ENCODE measurements around the gene CENPA.
"Not testable (repeated sequence)": the region's sequence is repeated elsewhere in the genome, so short reads cannot be mapped to it uniquely, and the experiment has no call there.

The CENPA gene

GRCh38 chr2:26758790-26759321 lies 27.0 kb upstream of the CENPA start:
- DNase-seq (ENCODE audit: insufficient read length, low spot score) (no peak), FAIRE-seq (no peak)
- TF ChIP-seq POU2F2 (IDR thresholded peaks at IDR 0.05; ENCODE audit: low read depth, low read length) (no peak), POLR2A (IDR thresholded peaks at IDR 0.05; ENCODE audit: low read depth, low read length) (no peak), SPI1 (IDR thresholded peaks at IDR 0.05; ENCODE audit: low read depth, low read length) (no peak), PAX5 (IDR thresholded peaks at IDR 0.05; ENCODE audit: insufficient read depth, low read length, severe bottlenecking) (no peak), POLR2AphosphoS5 (IDR thresholded peaks at IDR 0.05; ENCODE audit: low read depth, low read length) (no peak), TAF1 (IDR thresholded peaks at IDR 0.05; ENCODE audit: low read depth, low read length) (no peak)

GRCh38 chr2:26759845-26760244 lies 26.0 kb upstream of the CENPA start:
- FAIRE-seq, result no peak
- no peak for TF ChIP-seq POU2F2 (IDR thresholded peaks at IDR 0.05; ENCODE audit: low read depth, low read length)
- no peak for TF ChIP-seq POLR2AphosphoS5 (IDR thresholded peaks at IDR 0.05; ENCODE audit: low read depth, low read length)
- TF ChIP-seq POLR2A (IDR thresholded peaks at IDR 0.05; ENCODE audit: low read depth, low read length), result no peak
- no peak for TF ChIP-seq PAX5 (IDR thresholded peaks at IDR 0.05; ENCODE audit: insufficient read depth, low read length, severe bottlenecking)
- TF ChIP-seq TAF1 (IDR thresholded peaks at IDR 0.05; ENCODE audit: low read depth, low read length), result no peak
- no peak for TF ChIP-seq SPI1 (IDR thresholded peaks at IDR 0.05; ENCODE audit: low read depth, low read length)
- no peak for DNase-seq (ENCODE audit: insufficient read length, low spot score)

- FAIRE-seq; DNase-seq (ENCODE audit: insufficient read length, low spot score): not testable (repeated sequence)
Measured at GRCh38 chr2:26760991-26761390, 24.9 kb upstream of the CENPA start.

GRCh38 chr2:26763019-26763418 lies 22.8 kb upstream of the CENPA start:
- FAIRE-seq, result no peak

GRCh38 chr2:26764078-26764887 lies 21.6 kb upstream of the CENPA start, which contains the start of gene SLC35F6:
Gene SLC35F6, plus strand, starts transcription at chr2:26764284. Its CDS starts 66 bp downstream, at chr2:26764350.
- peak; percentile 69 for FAIRE-seq
- TF ChIP-seq PAX5 (IDR thresholded peaks at IDR 0.05; ENCODE audit: insufficient read depth, low read length, severe bottlenecking), result no peak
- TF ChIP-seq POLR2A (IDR thresholded peaks at IDR 0.05; ENCODE audit: low read depth, low read length), result peak; percentile 67
- TF ChIP-seq POU2F2 (IDR thresholded peaks at IDR 0.05; ENCODE audit: low read depth, low read length), result no peak
- peak; percentile 63; the same call in 1 of the 2 replicates for TF ChIP-seq POLR2AphosphoS5 (IDR thresholded peaks at IDR 0.05; ENCODE audit: low read depth, low read length)
- no peak for TF ChIP-seq SPI1 (IDR thresholded peaks at IDR 0.05; ENCODE audit: low read depth, low read length)
- TF ChIP-seq TAF1 (IDR thresholded peaks at IDR 0.05; ENCODE audit: low read depth, low read length), result peak; percentile 63
- DNase-seq (ENCODE audit: insufficient read length, low spot score), result peak; percentile 95

More at GRCh38 chr2:26763019-26763418, 22.8 kb upstream of the CENPA start:
- no peak for DNase-seq (ENCODE audit: insufficient read length, low spot score)
- no peak for TF ChIP-seq POLR2AphosphoS5 (IDR thresholded peaks at IDR 0.05; ENCODE audit: low read depth, low read length)
- TF ChIP-seq POU2F2 (IDR thresholded peaks at IDR 0.05; ENCODE audit: low read depth, low read length), result no peak
- TF ChIP-seq PAX5 (IDR thresholded peaks at IDR 0.05; ENCODE audit: insufficient read depth, low read length, severe bottlenecking), result no peak
- no peak for TF ChIP-seq TAF1 (IDR thresholded peaks at IDR 0.05; ENCODE audit: low read depth, low read length)
- no peak for TF ChIP-seq SPI1 (IDR thresholded peaks at IDR 0.05; ENCODE audit: low read depth, low read length)
- no peak for TF ChIP-seq POLR2A (IDR thresholded peaks at IDR 0.05; ENCODE audit: low read depth, low read length)

- TF ChIP-seq PAX5 (IDR thresholded peaks at IDR 0.05; ENCODE audit: insufficient read depth, low read length, severe bottlenecking), result no peak
- no peak for TF ChIP-seq TAF1 (IDR thresholded peaks at IDR 0.05; ENCODE audit: low read depth, low read length)
- no peak for TF ChIP-seq SPI1 (IDR thresholded peaks at IDR 0.05; ENCODE audit: low read depth, low read length)
- no peak for TF ChIP-seq POU2F2 (IDR thresholded peaks at IDR 0.05; ENCODE audit: low read depth, low read length)
- TF ChIP-seq POLR2A (IDR thresholded peaks at IDR 0.05; ENCODE audit: low read depth, low read length), result no peak
- no peak for TF ChIP-seq POLR2AphosphoS5 (IDR thresholded peaks at IDR 0.05; ENCODE audit: low read depth, low read length)
- DNase-seq (ENCODE audit: insufficient read length, low spot score) (no peak), FAIRE-seq (no peak)
Measured at GRCh38 chr2:26764906-26765305, 20.9 kb upstream of the CENPA start.

GRCh38 chr2:26765475-26766200 lies 20.2 kb upstream of the CENPA start:
- FAIRE-seq (no peak), DNase-seq (ENCODE audit: insufficient read length, low spot score) (no peak)
- TF ChIP-seq POLR2AphosphoS5 (IDR thresholded peaks at IDR 0.05; ENCODE audit: low read depth, low read length) (no peak), SPI1 (IDR thresholded peaks at IDR 0.05; ENCODE audit: low read depth, low read length) (no peak), TAF1 (IDR thresholded peaks at IDR 0.05; ENCODE audit: low read depth, low read length) (no peak), POLR2A (IDR thresholded peaks at IDR 0.05; ENCODE audit: low read depth, low read length) (no peak), POU2F2 (IDR thresholded peaks at IDR 0.05; ENCODE audit: low read depth, low read length) (no peak), PAX5 (IDR thresholded peaks at IDR 0.05; ENCODE audit: insufficient read depth, low read length, severe bottlenecking) (no peak)

- DNase-seq (ENCODE audit: insufficient read length, low spot score), result no peak
- no peak for TF ChIP-seq POLR2AphosphoS5 (IDR thresholded peaks at IDR 0.05; ENCODE audit: low read depth, low read length)
- TF ChIP-seq POLR2A (IDR thresholded peaks at IDR 0.05; ENCODE audit: low read depth, low read length), result no peak
- TF ChIP-seq SPI1 (IDR thresholded peaks at IDR 0.05; ENCODE audit: low read depth, low read length), result no peak
- no peak for TF ChIP-seq PAX5 (IDR thresholded peaks at IDR 0.05; ENCODE audit: insufficient read depth, low read length, severe bottlenecking)
- TF ChIP-seq TAF1 (IDR thresholded peaks at IDR 0.05; ENCODE audit: low read depth, low read length), result no peak
- TF ChIP-seq POU2F2 (IDR thresholded peaks at IDR 0.05; ENCODE audit: low read depth, low read length), result no peak
- no peak for FAIRE-seq
Measured at GRCh38 chr2:26767129-26767528, 18.7 kb upstream of the CENPA start.

- FAIRE-seq, result no peak
- TF ChIP-seq TAF1 (IDR thresholded peaks at IDR 0.05; ENCODE audit: low read depth, low read length) (no peak), POLR2A (IDR thresholded peaks at IDR 0.05; ENCODE audit: low read depth, low read length) (no peak), PAX5 (IDR thresholded peaks at IDR 0.05; ENCODE audit: insufficient read depth, low read length, severe bottlenecking) (no peak), POU2F2 (IDR thresholded peaks at IDR 0.05; ENCODE audit: low read depth, low read length) (no peak), SPI1 (IDR thresholded peaks at IDR 0.05; ENCODE audit: low read depth, low read length) (no peak), POLR2AphosphoS5 (IDR thresholded peaks at IDR 0.05; ENCODE audit: low read depth, low read length) (no peak)
Measured at GRCh38 chr2:26767894-26768487, 17.9 kb upstream of the CENPA start.

More at GRCh38 chr2:26767894-26768487, 17.9 kb upstream of the CENPA start:
- DNase-seq (ENCODE audit: insufficient read length, low spot score), result no peak
